Measurements from ENCODE around the gene NTSR1.

Gene NTSR1

GRCh38 chr20:62734326-62734725, 25.7 kb downstream of the NTSR1 start:
- Histone ChIP-seq H3K4me3 (ENCODE audit: low read depth, low read length) (no peak overlapping the region), H3K36me3 (ENCODE audit: control insufficient read depth, insufficient read depth, low read length) (no peaks in the 10 kb centered on the region), H3K9ac (ENCODE audit: low read depth, low read length) (no peak overlapping the region), H3K4me1 (ENCODE audit: control insufficient read depth, insufficient read depth, low read length) (no peaks in the 10 kb centered on the region), H3K9me3 (ENCODE audit: control insufficient read depth, insufficient read depth, low read length) (no peaks in the 10 kb centered on the region), H3K27me3 (ENCODE audit: control insufficient read depth, insufficient read depth, low read length) (no peaks in the 10 kb centered on the region)

- H3K36me3 ChIP-seq (ENCODE audit: control insufficient read depth, insufficient read depth, low read length), result no peaks in the 10 kb centered on the region
- no peaks in the 10 kb centered on the region for H3K9me3 ChIP-seq (ENCODE audit: control insufficient read depth, insufficient read depth, low read length)
- H3K4me1 ChIP-seq (ENCODE audit: control insufficient read depth, insufficient read depth, low read length), result no peaks in the 10 kb centered on the region
- no peak overlapping the region for H3K9ac ChIP-seq (ENCODE audit: low read depth, low read length)
- H3K4me3 ChIP-seq (ENCODE audit: low read depth, low read length), result no peak overlapping the region
- H3K27me3 ChIP-seq (ENCODE audit: control insufficient read depth, insufficient read depth, low read length), result no peaks in the 10 kb centered on the region
These were observed 26.2 kb downstream of the NTSR1 start for GRCh38 chr20:62734881-62735280.

- Histone ChIP-seq H3K4me3 (ENCODE audit: low read depth, low read length) (no peak overlapping the region), H3K4me1 (ENCODE audit: control insufficient read depth, insufficient read depth, low read length) (no peaks in the 10 kb centered on the region), H3K9ac (ENCODE audit: low read depth, low read length) (no peak overlapping the region), H3K36me3 (ENCODE audit: control insufficient read depth, insufficient read depth, low read length) (no peaks in the 10 kb centered on the region), H3K9me3 (ENCODE audit: control insufficient read depth, insufficient read depth, low read length) (no peaks in the 10 kb centered on the region), H3K27me3 (ENCODE audit: control insufficient read depth, insufficient read depth, low read length) (no peaks in the 10 kb centered on the region)
These were observed 26.7 kb downstream of the NTSR1 start for GRCh38 chr20:62735331-62735821.

- Histone ChIP-seq H3K36me3 (ENCODE audit: control insufficient read depth, insufficient read depth, low read length) (no peaks in the 10 kb centered on the region), H3K27me3 (ENCODE audit: control insufficient read depth, insufficient read depth, low read length) (no peaks in the 10 kb centered on the region), H3K9ac (ENCODE audit: low read depth, low read length) (no peak overlapping the region), H3K9me3 (ENCODE audit: control insufficient read depth, insufficient read depth, low read length) (no peaks in the 10 kb centered on the region), H3K4me1 (ENCODE audit: control insufficient read depth, insufficient read depth, low read length) (no peaks in the 10 kb centered on the region), H3K4me3 (ENCODE audit: low read depth, low read length) (no peak overlapping the region)
These were observed 27.4 kb downstream of the NTSR1 start for GRCh38 chr20:62736026-62736406.

GRCh38 chr20:62736407-62737071, 27.9 kb downstream of the NTSR1 start:
- no peak overlapping the region for H3K4me3 ChIP-seq (ENCODE audit: low read depth, low read length)
- H3K4me1 ChIP-seq (ENCODE audit: control insufficient read depth, insufficient read depth, low read length), result no peaks in the 10 kb centered on the region
- no peaks in the 10 kb centered on the region for H3K27me3 ChIP-seq (ENCODE audit: control insufficient read depth, insufficient read depth, low read length)
- no peak overlapping the region for H3K9ac ChIP-seq (ENCODE audit: low read depth, low read length)
- H3K36me3 ChIP-seq (ENCODE audit: control insufficient read depth, insufficient read depth, low read length), result no peaks in the 10 kb centered on the region
- H3K9me3 ChIP-seq (ENCODE audit: control insufficient read depth, insufficient read depth, low read length), result no peaks in the 10 kb centered on the region

GRCh38 chr20:62737271-62737811, 28.7 kb downstream of the NTSR1 start:
- Histone ChIP-seq H3K4me1 (ENCODE audit: control insufficient read depth, insufficient read depth, low read length) (no peaks in the 10 kb centered on the region), H3K36me3 (ENCODE audit: control insufficient read depth, insufficient read depth, low read length) (no peaks in the 10 kb centered on the region), H3K4me3 (ENCODE audit: low read depth, low read length) (no peak overlapping the region), H3K9ac (ENCODE audit: low read depth, low read length) (no peak overlapping the region), H3K27me3 (ENCODE audit: control insufficient read depth, insufficient read depth, low read length) (no peaks in the 10 kb centered on the region), H3K9me3 (ENCODE audit: control insufficient read depth, insufficient read depth, low read length) (no peaks in the 10 kb centered on the region)

- H3K36me3 ChIP-seq (ENCODE audit: control insufficient read depth, insufficient read depth, low read length), result no peaks in the 10 kb centered on the region
- H3K4me3 ChIP-seq (ENCODE audit: low read depth, low read length), result no peak overlapping the region
- no peaks in the 10 kb centered on the region for H3K27me3 ChIP-seq (ENCODE audit: control insufficient read depth, insufficient read depth, low read length)
- no peak overlapping the region for H3K9ac ChIP-seq (ENCODE audit: low read depth, low read length)
- no peaks in the 10 kb centered on the region for H3K9me3 ChIP-seq (ENCODE audit: control insufficient read depth, insufficient read depth, low read length)
- H3K4me1 ChIP-seq (ENCODE audit: control insufficient read depth, insufficient read depth, low read length), result no peaks in the 10 kb centered on the region
These were observed 29.6 kb downstream of the NTSR1 start for GRCh38 chr20:62738025-62738881.

GRCh38 chr20:62739067-62739466, 30.4 kb downstream of the NTSR1 start:
- Histone ChIP-seq H3K27me3 (ENCODE audit: control insufficient read depth, insufficient read depth, low read length) (no peaks in the 10 kb centered on the region), H3K9me3 (ENCODE audit: control insufficient read depth, insufficient read depth, low read length) (no peaks in the 10 kb centered on the region), H3K4me1 (ENCODE audit: control insufficient read depth, insufficient read depth, low read length) (no peaks in the 10 kb centered on the region), H3K4me3 (ENCODE audit: low read depth, low read length) (no peak overlapping the region), H3K36me3 (ENCODE audit: control insufficient read depth, insufficient read depth, low read length) (no peaks in the 10 kb centered on the region), H3K9ac (ENCODE audit: low read depth, low read length) (no peak overlapping the region)

GRCh38 chr20:62739581-62740285, 31.1 kb downstream of the NTSR1 start:
- H3K9me3 ChIP-seq (ENCODE audit: control insufficient read depth, insufficient read depth, low read length), result no peaks in the 10 kb centered on the region
- H3K4me1 ChIP-seq (ENCODE audit: control insufficient read depth, insufficient read depth, low read length), result no peaks in the 10 kb centered on the region
- H3K27me3 ChIP-seq (ENCODE audit: control insufficient read depth, insufficient read depth, low read length), result no peaks in the 10 kb centered on the region
- no peak overlapping the region for H3K9ac ChIP-seq (ENCODE audit: low read depth, low read length)
- H3K4me3 ChIP-seq (ENCODE audit: low read depth, low read length), result no peak overlapping the region
- no peaks in the 10 kb centered on the region for H3K36me3 ChIP-seq (ENCODE audit: control insufficient read depth, insufficient read depth, low read length)

- Histone ChIP-seq H3K36me3 (ENCODE audit: control insufficient read depth, insufficient read depth, low read length) (no peaks in the 10 kb centered on the region), H3K4me3 (ENCODE audit: low read depth, low read length) (no peak overlapping the region), H3K9me3 (ENCODE audit: control insufficient read depth, insufficient read depth, low read length) (no peaks in the 10 kb centered on the region), H3K4me1 (ENCODE audit: control insufficient read depth, insufficient read depth, low read length) (no peaks in the 10 kb centered on the region), H3K27me3 (ENCODE audit: control insufficient read depth, insufficient read depth, low read length) (no peaks in the 10 kb centered on the region), H3K9ac (ENCODE audit: low read depth, low read length) (no peak overlapping the region)
These were observed 31.9 kb downstream of the NTSR1 start for GRCh38 chr20:62740286-62741141.

GRCh38 chr20:62741191-62741691, 32.6 kb downstream of the NTSR1 start:
- Histone ChIP-seq H3K4me3 (ENCODE audit: low read depth, low read length) (no peak overlapping the region), H3K4me1 (ENCODE audit: control insufficient read depth, insufficient read depth, low read length) (no peaks in the 10 kb centered on the region), H3K27me3 (ENCODE audit: control insufficient read depth, insufficient read depth, low read length) (no peaks in the 10 kb centered on the region), H3K9ac (ENCODE audit: low read depth, low read length) (no peak overlapping the region), H3K36me3 (ENCODE audit: control insufficient read depth, insufficient read depth, low read length) (no peaks in the 10 kb centered on the region), H3K9me3 (ENCODE audit: control insufficient read depth, insufficient read depth, low read length) (no peaks in the 10 kb centered on the region)

Measured in iPS-15b (cell line).